Adipose tissue (tissue), 3 donors: Measurements from ENCODE around the gene JMJD7. TPM values are rescaled to one million over a fixed set of nuclear protein-coding genes. Genes with fewer than 3 reads are reported as not detected.

Experiments used
- H3K27ac ChIP-seq: one replicate; pipeline ENCODE4 v1.5.1; 2013; ENCODE audit warnings: low read depth, low read length
- WGBS, 3 donors: extraction: QIAGEN DNeasy Blood & Tissue Kit; methylation state at CpG; one replicate each; pipeline ENCODE4 v1.1.7; 2013; 5-methylcytosine and 5-hydroxymethylcytosine counted together
- polyA plus RNA-seq, 3 donors: library from polyadenylated mRNA; stranded (reverse); fragments of 200-250 nt; gene quantifications; one replicate each; pipeline ENCODE4 v1.2.3, GENCODE V29; 2013
- donor health status: healthy with polysubstance abuse.
- donor health status: Bipolar disorder and iron deficiency.
- donor health status: healthy.

The JMJD7 gene
- polyA plus RNA-seq, 3 donors, result 8.5 to 15.5 (median 10.3) TPM

DNA sequence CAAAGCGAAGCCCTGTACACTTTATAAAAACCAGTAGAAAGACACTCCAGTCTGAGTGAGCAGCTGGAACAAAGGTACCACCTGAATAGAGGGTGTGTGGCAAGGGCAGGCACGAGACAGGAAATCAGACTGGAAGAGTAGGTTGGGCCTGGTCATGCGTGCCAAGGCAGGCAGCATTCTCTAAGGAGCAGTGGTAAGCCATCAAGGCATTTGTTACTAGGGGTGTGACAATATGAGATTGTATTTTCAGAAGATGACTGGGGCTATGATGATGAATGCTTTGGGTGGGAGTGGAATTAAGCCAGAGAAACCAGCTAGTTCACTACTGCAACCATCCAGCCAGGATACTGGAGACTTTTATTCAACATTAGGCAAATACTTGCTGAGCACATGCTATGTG is 5.0 kb downstream of the JMJD7 start:
- whole genome bisulfite sequencing, 3 donors, result 66 to 93% (median 66%) methylated on average over 3 of the region's 3 CpGs
- no peak overlapping the region for H3K27ac ChIP-seq

DNA sequence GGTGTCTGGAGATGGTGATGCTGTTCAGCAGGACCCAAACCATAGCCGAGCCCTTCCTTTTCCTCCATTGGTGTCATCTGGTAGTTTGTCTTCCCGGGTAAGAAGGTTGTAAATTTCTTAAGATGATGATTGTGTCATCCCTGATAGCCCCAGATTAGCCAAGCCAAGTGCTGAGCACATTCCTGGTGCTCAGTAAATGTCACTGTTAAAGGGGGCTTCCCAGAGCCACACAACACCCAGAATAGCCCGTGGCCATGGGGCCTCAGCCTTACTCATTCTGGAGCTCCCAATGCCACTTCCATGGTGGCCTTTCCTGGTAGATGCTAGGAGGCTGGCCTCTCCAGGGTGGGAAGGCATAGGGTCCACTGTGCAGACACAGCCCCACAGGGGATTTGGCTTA is 6.2 kb downstream of the JMJD7 start:
- no peak overlapping the region for H3K27ac ChIP-seq
- 71 to 92% (median 77%) methylated on average over 3 of the region's 3 CpGs for WGBS, 3 donors

DNA sequence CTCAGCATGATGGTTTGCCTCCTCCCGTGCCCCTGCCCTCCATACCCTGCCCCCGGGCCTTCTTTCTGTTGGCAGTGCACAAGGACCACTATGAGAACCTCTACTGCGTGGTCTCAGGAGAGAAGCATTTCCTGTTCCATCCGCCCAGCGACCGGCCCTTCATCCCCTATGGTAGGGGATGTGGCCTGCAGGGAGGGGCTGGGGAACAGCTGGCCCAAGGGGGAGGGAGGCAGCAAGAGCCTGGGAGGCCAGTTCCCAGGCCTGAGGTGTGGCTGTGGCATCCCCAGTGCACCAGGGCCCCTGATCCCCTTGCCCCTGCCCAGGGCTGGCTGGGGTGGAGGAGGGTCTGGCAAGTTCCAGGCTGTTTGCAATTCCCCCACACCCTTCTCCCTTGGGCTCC is 8.2 kb downstream of the JMJD7 start:
- WGBS, 3 donors, result 57 to 82% (median 62%) methylated on average over 5 to 6 of the region's 6 CpGs
- H3K27ac ChIP-seq, result no peak overlapping the region

DNA sequence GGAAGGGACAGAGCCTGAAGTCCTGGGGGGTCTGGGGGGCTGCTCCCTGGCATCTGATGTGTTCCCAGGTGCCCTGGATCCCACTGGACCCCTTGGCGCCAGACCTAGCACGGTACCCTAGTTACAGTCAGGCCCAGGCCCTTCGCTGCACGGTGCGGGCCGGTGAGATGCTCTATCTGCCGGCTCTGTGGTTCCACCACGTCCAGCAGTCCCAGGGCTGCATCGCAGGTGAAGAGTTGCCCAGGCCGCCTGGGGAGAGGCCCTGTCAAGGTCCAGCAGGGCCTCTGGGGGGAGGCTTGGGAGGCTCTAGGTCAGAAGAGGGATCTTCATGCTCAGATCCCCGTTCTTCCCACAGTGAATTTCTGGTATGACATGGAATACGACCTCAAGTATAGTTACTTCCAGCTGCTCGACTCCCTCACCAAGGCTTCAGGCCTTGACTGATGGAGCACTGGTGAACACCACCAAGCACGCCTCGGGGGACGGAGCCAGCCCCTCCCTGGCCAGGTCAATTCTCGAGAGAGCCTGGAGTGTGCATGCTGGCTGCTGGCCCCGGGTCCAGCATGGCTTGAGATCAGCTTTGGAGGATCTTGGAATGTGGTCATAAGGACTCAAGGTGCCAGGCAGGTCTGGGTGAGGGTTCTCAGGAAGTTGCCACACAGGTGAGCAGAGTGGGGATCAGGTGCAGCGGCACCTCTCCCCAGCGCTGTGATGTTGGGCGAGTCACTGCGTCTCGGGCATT is 9.0 kb downstream of the JMJD7 start:
- no peak overlapping the region for H3K27ac ChIP-seq
- 93 to 95% (median 94%) methylated on average over 23 of the region's 23 CpGs for WGBS, 3 donors

DNA sequence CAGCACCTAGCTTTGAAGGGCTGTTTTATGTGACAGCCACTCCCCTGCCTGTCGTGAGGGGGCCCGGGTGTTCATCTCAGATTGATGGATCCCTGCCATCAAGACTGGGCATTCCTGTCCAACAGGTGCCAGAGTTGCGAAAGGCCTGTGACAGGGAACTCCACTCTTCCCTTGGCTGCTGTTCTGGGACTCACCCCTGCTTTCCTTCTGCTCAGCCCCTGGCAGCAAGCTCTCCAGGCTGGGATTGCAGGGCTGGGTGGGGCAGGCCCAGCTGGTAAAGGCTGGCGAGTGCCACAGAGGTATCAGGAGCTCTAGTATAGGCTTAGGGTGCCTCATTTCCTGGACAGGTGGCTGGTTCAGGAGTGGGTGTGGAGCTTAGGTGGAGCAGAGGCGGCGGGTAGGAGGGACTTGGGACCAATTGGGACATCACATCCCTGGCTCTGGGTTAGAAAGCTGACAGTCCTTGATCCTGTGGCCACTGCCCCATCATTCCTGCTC is 10.6 kb downstream of the JMJD7 start, which contains the start of gene PLA2G4B:
Gene PLA2G4B (plus strand): TSS at position 448 of the 498 bp plus-strand sequence. CDS start 67 bp downstream, outside the sequence.
- no peak within 1 kb of the TSS for H3K27ac ChIP-seq
- 62 to 89% (median 79%) methylated on average over 6 of the region's 6 CpGs for WGBS, 3 donors

DNA sequence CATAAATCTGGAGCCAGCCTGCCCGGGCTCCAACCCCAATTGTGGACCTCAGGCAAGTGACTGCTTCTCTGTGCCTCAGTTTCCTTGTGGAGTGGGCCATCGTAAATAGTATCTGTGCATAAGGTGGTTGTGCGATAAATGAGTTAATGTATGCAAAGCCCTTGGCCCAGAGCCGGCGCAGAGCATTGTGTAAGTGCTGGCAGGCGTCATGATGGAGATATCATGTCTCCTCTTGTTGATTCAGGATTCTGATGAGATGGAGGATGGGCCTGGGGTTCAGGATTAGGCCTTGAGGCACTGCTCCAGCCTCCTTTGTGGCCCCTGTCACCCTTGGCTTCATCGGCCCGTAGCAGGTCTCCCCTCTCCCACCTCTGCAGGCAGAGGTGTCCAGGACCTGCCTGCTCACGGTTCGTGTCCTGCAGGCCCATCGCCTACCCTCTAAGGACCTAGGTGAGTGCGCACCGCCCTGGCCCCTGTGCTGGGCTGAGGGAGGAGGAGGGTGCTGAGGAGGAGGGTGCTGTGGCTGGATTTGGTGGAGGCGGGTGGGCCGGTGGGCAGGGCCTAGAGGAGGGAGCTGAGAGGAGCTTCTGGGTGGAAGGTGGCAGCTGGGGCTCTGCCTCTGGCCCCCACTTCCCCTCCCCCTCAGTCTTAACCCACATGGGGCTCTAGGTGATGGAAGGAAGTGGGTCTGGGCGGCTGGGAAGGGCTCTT is 12.0 kb downstream of the JMJD7 start:
- no peak overlapping the region for H3K27ac ChIP-seq
- 90 to 92% (median 90%) methylated on average over 11 to 16 of the region's 16 CpGs for WGBS, 3 donors

DNA sequence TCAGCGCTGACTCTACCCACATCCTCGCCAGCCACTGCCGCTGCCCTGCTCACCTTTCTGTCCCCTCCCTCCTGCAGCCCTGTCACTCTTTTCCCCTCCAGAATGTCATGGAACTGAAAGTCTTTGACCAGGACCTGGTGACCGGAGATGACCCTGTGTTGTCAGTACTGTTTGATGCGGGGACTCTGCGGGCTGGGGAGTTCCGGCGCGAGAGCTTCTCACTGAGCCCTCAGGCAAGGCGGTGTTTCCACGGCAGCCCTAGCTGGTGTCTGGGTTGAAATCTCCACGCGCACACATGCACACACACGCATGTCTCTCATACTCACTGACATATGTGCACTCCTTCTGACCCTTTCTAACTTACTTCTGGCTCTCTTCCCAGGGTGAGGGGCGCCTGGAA is 12.8 kb downstream of the JMJD7 start:
- H3K27ac ChIP-seq, result no peak overlapping the region
- WGBS, 3 donors, result 92 to 94% (median 93%) methylated on average over 15 of the region's 15 CpGs

DNA sequence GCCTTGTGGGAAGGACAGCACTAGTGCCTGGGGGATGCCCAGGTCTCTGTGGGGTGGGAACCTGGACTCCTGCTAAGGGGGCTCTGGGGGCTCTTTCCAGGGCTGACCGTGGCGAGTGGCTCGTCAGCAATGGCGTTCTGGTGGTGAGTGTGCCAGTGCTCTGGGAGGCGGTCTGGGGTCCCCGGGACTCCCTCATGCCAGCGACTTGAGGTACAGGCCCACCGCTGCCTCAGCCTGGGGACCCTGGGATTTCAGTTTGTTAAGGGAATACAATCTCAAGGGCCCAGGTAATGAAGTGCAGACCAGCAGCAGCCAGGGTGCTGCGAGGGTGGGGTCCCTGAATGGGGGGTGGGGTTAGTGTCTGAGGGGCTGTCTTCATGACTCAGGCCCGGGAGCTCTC is 13.2 kb downstream of the JMJD7 start:
- H3K27ac ChIP-seq, result no peak overlapping the region
- 93 to 96% (median 94%) methylated on average over 10 of the region's 10 CpGs for WGBS, 3 donors

DNA sequence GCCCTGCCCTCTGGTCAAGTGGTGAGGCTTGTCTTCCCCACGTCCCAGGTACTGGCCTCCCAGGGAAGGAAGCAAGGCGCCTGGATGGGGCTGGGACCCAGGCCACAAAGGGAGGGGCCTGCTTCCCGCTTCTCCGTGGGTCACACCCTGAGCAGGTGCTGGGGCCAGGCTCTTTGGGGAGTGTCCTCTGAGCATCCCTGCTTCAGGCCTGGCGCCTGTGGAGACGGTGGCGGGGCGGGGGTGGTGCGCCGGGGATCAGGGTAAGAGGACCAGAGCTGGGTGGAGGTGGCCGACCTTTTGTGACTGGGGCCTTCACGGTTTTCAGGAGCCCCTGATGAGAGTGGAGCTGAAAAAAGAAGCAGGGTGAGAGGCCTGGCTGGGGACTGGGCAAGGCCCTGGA is 14.3 kb downstream of the JMJD7 start:
- 73 to 81% (median 78%) methylated on average over 11 to 12 of the region's 12 CpGs for WGBS, 3 donors
- H3K27ac ChIP-seq, result no peak overlapping the region

DNA sequence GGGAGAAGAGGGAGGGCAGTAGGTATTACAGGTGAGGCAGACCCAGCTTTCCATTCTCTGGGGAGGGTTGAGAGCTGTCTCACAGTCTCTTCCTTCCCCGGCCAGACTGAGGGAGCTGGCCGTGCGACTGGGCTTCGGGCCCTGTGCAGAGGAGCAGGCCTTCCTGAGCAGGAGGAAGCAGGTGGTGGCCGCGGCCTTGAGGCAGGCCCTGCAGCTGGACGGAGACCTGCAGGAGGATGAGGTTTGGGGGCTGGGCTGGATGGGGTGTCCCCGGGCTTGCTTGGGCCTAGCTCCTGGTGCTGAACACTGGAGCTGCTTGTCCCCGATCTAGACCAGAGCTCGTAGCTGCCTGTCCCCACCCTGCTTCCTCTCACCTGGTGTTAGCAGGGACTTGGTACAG is 15.7 kb downstream of the JMJD7 start:
- H3K27ac ChIP-seq, result no peak overlapping the region
- 80 to 82% (median 81%) methylated on average over 9 to 10 of the region's 10 CpGs for WGBS, 3 donors

DNA sequence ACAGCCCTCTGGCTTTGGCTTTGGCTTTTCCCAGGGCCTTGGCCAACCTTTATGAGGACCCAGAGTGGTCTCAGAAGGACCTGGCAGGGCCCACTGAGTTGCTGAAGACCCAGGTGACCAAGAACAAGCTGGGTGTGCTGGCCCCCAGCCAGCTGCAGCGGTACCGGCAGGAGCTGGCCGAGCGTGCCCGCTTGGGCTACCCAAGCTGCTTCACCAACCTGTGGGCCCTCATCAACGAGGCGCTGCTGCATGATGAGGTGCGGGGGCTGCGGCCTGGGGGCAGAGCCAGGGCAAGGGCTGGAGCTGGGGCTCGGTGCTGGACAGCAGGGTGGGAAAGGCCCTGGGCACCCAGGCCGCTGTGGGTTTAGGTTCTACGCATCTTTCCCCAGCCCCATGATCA is 16.9 kb downstream of the JMJD7 start:
- H3K27ac ChIP-seq, result no peak overlapping the region
- WGBS, 3 donors, result 85 to 91% (median 86%) methylated on average over 12 of the region's 12 CpGs

DNA sequence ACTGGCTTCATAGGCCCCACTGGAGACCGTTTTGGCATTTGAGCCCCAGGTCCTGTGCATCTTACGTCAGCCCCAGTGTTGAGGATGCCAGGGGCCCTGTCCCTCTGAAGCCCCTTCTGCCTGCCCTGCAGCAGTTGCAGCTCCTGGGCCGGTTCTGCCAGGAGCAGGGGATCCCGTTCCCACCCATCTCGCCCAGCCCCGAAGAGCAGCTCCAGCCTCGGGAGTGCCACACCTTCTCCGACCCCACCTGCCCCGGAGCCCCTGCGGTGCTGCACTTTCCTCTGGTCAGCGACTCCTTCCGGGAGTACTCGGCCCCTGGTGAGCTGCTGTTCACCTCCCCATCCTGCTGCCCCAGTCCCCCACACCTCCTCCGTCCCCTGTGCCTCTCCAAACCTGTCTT is 19.3 kb downstream of the JMJD7 start:
- H3K27ac ChIP-seq, result no peak overlapping the region
- 86 to 96% (median 95%) methylated on average over 13 to 14 of the region's 14 CpGs for WGBS, 3 donors

DNA sequence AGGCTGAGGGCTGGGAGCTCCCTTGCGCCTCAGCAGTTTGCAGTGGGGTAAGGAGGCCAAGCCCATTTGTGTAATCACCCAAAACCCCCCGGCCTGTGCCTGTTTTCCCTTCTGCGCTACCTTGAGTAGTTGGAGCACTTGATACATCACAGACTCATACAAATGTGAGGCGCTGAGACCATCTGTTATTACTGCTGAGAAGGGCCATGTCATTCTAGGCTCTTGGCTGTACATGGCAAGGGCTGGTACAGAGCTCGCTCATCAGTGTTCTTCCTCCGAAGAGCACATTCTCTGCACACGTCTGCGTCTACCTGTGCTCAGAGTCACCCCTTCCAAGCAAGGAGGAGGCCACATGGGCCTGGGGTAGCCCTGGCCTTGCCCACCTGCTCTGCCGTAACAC is 20.1 kb downstream of the JMJD7 start:
- 95 to 96% (median 96%) methylated on average over 9 of the region's 9 CpGs for WGBS, 3 donors
- no peak overlapping the region for H3K27ac ChIP-seq

DNA sequence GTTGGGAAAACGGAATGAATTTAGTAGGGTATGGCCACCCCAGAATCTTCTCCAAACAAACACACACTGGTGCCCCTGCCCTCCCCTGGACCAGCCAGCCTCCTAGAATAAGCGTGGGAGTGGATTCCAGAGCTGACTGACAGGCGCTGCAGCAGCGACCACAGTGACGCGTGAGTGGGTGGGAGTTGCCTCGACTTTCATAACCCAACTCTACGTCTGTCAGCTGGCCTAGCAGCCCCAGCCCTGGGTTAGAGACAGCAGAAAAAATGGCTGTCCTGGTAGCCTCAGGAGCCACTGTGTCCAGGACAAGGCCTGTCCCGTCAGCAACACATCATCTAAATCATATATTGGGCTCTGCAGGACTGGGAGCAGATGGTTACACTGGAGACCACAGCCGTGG is 20.7 kb downstream of the JMJD7 start:
- no peak overlapping the region for H3K27ac ChIP-seq
- WGBS, 3 donors, result 80 to 84% (median 81%) methylated on average over 10 of the region's 10 CpGs

DNA sequence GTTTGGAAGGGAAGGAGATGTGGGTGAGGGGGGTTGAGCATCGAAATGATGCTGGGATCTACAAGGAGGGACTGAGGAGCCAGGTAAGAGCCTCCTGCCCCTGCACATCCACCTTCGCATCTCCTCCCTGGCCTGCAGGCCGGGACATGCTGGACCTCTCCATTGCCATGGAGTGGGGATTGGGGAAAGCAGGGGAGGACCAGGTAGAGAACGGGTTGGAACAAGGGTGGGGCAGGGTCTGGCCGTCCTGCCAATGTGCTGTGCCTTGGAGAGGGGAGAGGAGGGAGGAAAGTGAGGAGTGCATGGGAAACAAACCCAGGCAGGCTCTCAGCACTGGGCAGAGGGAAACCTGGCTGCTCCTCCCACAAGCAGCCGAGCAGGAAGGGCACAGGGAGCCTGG is 21.3 kb downstream of the JMJD7 start:
- WGBS, 3 donors, result 77 to 84% (median 83%) methylated on average over 5 to 6 of the region's 6 CpGs

DNA sequence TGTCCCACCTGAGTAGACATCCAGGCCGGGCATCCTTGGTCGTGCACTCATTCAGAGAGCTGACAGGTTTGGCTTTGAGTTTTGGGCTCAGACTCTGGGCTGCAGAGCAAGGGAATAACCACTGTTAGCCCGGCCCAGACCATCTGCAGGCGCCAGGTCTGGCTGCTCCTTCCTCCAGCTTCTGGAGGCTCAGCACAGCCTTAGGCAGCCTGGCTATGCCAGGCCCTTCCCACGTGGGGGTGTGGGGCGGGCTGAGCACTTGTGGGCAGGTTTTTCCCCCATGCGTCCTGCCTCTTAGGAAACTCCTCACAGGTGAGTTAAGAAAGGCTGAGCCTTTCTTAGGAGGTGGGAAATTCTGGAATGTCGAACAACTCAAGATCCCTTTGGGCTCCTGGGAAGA is 22.0 kb downstream of the JMJD7 start:
- WGBS, 3 donors, result 38 to 74% (median 70%) methylated on average over 8 of the region's 8 CpGs
- H3K27ac ChIP-seq, result no peak overlapping the region

More for the DNA sequence above, 21.3 kb downstream of the JMJD7 start:
- no peak overlapping the region for H3K27ac ChIP-seq

DNA sequence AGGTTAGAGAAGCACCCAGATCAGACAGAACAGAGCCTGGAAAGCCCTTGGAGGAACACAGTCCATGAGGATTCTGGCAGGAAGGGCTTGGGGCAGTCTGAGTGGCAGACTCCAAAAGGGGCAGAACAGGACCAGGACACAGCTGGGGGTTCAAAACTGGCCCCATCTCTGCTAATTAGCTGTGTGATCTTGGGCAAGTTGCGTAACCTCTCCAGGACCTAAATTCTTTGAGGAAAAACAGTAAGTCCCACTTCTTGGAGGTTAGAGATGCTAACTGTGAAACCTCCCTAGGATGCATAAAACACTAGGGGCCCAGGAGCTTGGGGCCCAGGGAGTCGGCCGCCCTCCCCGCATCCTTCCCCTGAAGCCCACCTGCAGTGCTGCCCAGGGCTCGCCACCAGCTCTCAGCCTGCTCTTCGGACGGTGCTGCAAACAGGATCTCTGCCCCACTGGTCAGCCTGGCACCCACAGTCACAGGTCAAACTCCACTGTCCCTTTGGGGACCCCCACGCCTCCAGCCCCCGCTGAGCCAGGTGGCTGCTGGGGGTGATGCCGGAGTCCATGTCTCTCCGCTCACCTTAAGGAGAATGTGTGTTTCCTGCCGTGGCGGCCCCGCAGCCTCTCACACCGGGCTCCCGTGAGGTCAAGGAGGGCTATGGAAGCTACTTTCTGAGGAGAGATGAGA is 22.7 kb downstream of the JMJD7 start:
- H3K27ac ChIP-seq, result no peak overlapping the region
- WGBS, 3 donors, result 66 to 73% (median 72%) methylated on average over 16 of the region's 16 CpGs

DNA sequence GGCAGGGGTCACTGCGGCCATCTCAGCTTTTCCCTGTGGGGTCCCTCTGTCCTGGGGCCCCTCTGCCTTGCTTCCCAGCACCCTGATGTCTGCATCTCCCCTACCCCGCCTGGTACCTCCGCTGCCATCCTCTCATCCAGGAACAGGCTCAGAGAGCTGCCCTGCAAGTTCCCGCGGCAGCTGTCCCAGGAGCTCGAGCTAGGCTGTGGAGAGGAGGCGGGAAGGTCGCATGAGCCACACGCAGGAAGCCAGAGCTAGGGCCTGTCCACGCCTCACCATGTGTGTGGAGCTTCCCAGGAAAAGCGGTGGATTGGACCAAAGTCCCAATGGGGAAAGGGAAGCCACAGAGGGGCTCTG is 23.3 kb downstream of the JMJD7 start:
- WGBS, 3 donors, result 33 to 50% (median 42%) methylated on average over 11 of the region's 11 CpGs
- H3K27ac ChIP-seq, result no peak overlapping the region

DNA sequence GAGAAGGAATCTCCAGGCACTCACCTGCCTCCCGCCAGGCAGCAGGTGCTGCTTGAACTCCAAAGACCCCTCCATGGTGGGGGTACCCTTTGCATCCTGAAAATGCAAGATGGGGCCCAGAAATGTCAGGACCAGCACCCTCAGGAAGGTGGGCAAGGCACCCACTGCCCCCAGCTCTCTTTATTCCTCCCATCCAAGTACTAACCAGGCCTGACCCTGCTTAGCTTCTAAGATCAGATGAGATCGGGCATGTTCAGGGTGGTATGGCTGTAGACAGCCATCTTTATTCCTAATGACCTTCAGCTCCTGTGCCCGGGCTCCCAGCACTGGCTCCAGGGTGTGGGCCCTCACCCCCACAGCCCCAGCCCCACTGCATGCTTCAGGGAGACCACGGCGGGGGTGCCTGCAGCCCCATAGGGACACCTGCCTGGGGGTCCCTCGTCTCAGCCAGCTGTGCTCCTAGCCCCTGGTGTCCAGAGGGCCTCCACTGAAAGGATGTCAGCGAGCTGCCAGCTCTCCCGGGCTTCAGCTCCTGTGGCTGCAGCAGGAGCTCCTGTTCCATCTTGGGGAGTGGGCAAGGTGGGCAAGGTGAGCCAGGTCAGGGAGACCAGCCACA is 24.0 kb downstream of the JMJD7 start:
- no peak overlapping the region for H3K27ac ChIP-seq
- WGBS, 3 donors, result 82 to 83% (median 82%) methylated on average over 8 of the region's 8 CpGs
